HG03064 (cell line): ENCODE measurements around the gene GORAB.
A peak's percentile ranks its signal among the peaks of the same experiment; 100 is the strongest.

Experiments
- ATAC-seq: cut with Tn5 transposase; IDR thresholded peaks from one replicate; pipeline ENCODE4 v1.9.1; 2021; ENCODE audit warnings: low read depth; ENCODE audit not compliant: unreplicated experiment

Gene GORAB

GRCh38 chr1:170537798-170538503, 6.0 kb downstream of the GORAB start:
- no peak for ATAC-seq

- peak; percentile 51 for ATAC-seq
Measured at GRCh38 chr1:170538687-170539086, 6.7 kb downstream of the GORAB start.

GRCh38 chr1:170539154-170539553, 7.2 kb downstream of the GORAB start:
- no peak for ATAC-seq

GRCh38 chr1:170544624-170545023, 12.7 kb downstream of the GORAB start:
- no peak for ATAC-seq

- ATAC-seq, result no peak
Measured at GRCh38 chr1:170545476-170545875, 13.5 kb downstream of the GORAB start.

- ATAC-seq, result no peak
Measured at GRCh38 chr1:170547255-170547654, 15.3 kb downstream of the GORAB start.

- ATAC-seq, result no peak
Measured at GRCh38 chr1:170548497-170548896, 16.5 kb downstream of the GORAB start.

- ATAC-seq, result no peak
Measured at GRCh38 chr1:170555370-170555769, 23.4 kb downstream of the GORAB start.

GRCh38 chr1:170556917-170557316, 25.0 kb downstream of the GORAB start:
- ATAC-seq, result no peak

- ATAC-seq, result no peak
Measured at GRCh38 chr1:170558731-170559130, 26.8 kb downstream of the GORAB start.

- ATAC-seq, result no peak
Measured at GRCh38 chr1:170559166-170559565, 27.2 kb downstream of the GORAB start.

GRCh38 chr1:170560681-170561285, 28.8 kb downstream of the GORAB start:
- no peak for ATAC-seq

- ATAC-seq, result peak; percentile 67
Measured at GRCh38 chr1:170562646-170563338, 30.8 kb downstream of the GORAB start.

- no peak for ATAC-seq
Measured at GRCh38 chr1:170567214-170567613, 35.2 kb downstream of the GORAB start.

- no peak for ATAC-seq
Measured at GRCh38 chr1:170568197-170568596, 36.2 kb downstream of the GORAB start.

- ATAC-seq, result no peak
Measured at GRCh38 chr1:170576980-170577379, 45.0 kb downstream of the GORAB start.

GRCh38 chr1:170578359-170578758, 46.4 kb downstream of the GORAB start:
- ATAC-seq, result no peak

- no peak for ATAC-seq
Measured at GRCh38 chr1:170580636-170581440, 48.9 kb downstream of the GORAB start.

- ATAC-seq, result no peak
Measured at GRCh38 chr1:170583186-170583585, 51.2 kb downstream of the GORAB start.

- no peak for ATAC-seq
Measured at GRCh38 chr1:170586321-170587252, 54.6 kb downstream of the GORAB start.
